Activated CD4-positive, alpha-beta T cell treated with anti-CD3 and anti-CD28 coated beads, Interleukin-2, amount 10 ng/mL, durations not matched to agents 24 days and 14 days (primary cell): ENCODE results near the gene DCTN5. TPM values are rescaled to one million over a fixed set of nuclear protein-coding genes. Genes with fewer than 3 reads are reported as not detected.

ENCODE experiments used
- DNase-seq: peaks from one replicate; pipeline ENCODE4 v3.0.0; 2022
- H3K27ac Mint-ChIP-seq: one replicate; pipeline ENCODE4 v1.8.0; 2022; ENCODE audit warnings: mild to moderate bottlenecking, mixed read lengths
- H3K27me3 Mint-ChIP-seq: one replicate; pipeline ENCODE4 v1.8.0; 2022; ENCODE audit warnings: mixed read lengths
- H3K36me3 Mint-ChIP-seq: one replicate; pipeline ENCODE4 v1.8.0; 2022; ENCODE audit warnings: low read depth, mild to moderate bottlenecking, mixed read lengths
- H3K4me1 Mint-ChIP-seq: one replicate; pipeline ENCODE4 v1.8.0; 2021; ENCODE audit warnings: mixed read lengths
- H3K4me3 Mint-ChIP-seq: one replicate; pipeline ENCODE4 v1.8.0; 2022; ENCODE audit warnings: mild to moderate bottlenecking, moderate library complexity, mixed read lengths
- H3K9me3 Mint-ChIP-seq: one replicate; pipeline ENCODE4 v1.8.0; 2021; ENCODE audit warnings: mixed read lengths
- intact Hi-C: fragments of 100-400 bp; cut with micrococcal nuclease; formaldehyde crosslinking; loops from one replicate; pipeline ENCODE4 v1.15.1; 2023
- total RNA-seq: library from RNA; stranded (reverse); gene quantifications from 2 replicates; pipeline ENCODE4 v1.2.3, GENCODE V29; 2022

DCTN5 gene
- total RNA-seq, 1 donor from 2014 or later: 98.3 TPM

GRCh38 chr16:23692190-23692837 is 51.0 kb downstream of the DCTN5 start:
- no peak for DNase-seq
- H3K27me3 Mint-ChIP-seq: no peaks in the 10 kb centered on the region
- peaks cover 36% of the 10 kb centered on the region for H3K36me3 Mint-ChIP-seq
- H3K9me3 Mint-ChIP-seq: no peaks in the 10 kb centered on the region
- H3K4me1 Mint-ChIP-seq: peaks cover 4% of the 10 kb centered on the region
- no peak overlapping the region for H3K27ac Mint-ChIP-seq
- no peak overlapping the region for H3K4me3 Mint-ChIP-seq
- intact Hi-C loops: no loop called here

- H3K4me3 Mint-ChIP-seq: no peak overlapping the region
- intact Hi-C loops: no loop called here
Measured at GRCh38 chr16:23694265-23694643, 53.0 kb downstream of the DCTN5 start.

GRCh38 chr16:23694644-23695373 is 53.5 kb downstream of the DCTN5 start:
- H3K27me3 Mint-ChIP-seq: no peaks in the 10 kb centered on the region
- peaks cover 12% of the 10 kb centered on the region for H3K36me3 Mint-ChIP-seq
- intact Hi-C loops: no loop called here
- H3K4me1 Mint-ChIP-seq: peaks cover 4% of the 10 kb centered on the region
- H3K4me3 Mint-ChIP-seq: peak overlapping the region; percentile 6
- no peaks in the 10 kb centered on the region for H3K9me3 Mint-ChIP-seq
- no peak for DNase-seq
- peak overlapping the region; percentile 16 for H3K27ac Mint-ChIP-seq

More at GRCh38 chr16:23694265-23694643, 53.0 kb downstream of the DCTN5 start:
- Mint-ChIP-seq H3K27ac (no peak overlapping the region), H3K4me1 (peaks cover 4% of the 10 kb centered on the region), H3K9me3 (no peaks in the 10 kb centered on the region), H3K27me3 (no peaks in the 10 kb centered on the region), H3K36me3 (peaks cover 18% of the 10 kb centered on the region)
- DNase-seq: no peak

GRCh38 chr16:23695756-23696155 is 54.5 kb downstream of the DCTN5 start:
- DNase-seq: no peak
- intact Hi-C loops: no loop called here
- Mint-ChIP-seq H3K27me3 (no peaks in the 10 kb centered on the region), H3K36me3 (peaks cover 7% of the 10 kb centered on the region), H3K4me3 (no peak overlapping the region), H3K27ac (no peak overlapping the region), H3K9me3 (no peaks in the 10 kb centered on the region), H3K4me1 (peaks cover 4% of the 10 kb centered on the region)

- Mint-ChIP-seq H3K27me3 (no peaks in the 10 kb centered on the region), H3K4me1 (peaks cover 4% of the 10 kb centered on the region), H3K4me3 (no peak overlapping the region), H3K27ac (no peak overlapping the region), H3K36me3 (no peaks in the 10 kb centered on the region), H3K9me3 (peaks cover 5% of the 10 kb centered on the region)
- DNase-seq: no peak
- intact Hi-C loops: no loop called here
Measured at GRCh38 chr16:23699100-23699499, 57.8 kb downstream of the DCTN5 start.

- intact Hi-C loops: no loop called here
- Mint-ChIP-seq H3K27ac (no peak overlapping the region), H3K36me3 (no peaks in the 10 kb centered on the region), H3K4me3 (no peak overlapping the region), H3K4me1 (no peaks in the 10 kb centered on the region), H3K9me3 (peaks cover 5% of the 10 kb centered on the region), H3K27me3 (peaks cover 2% of the 10 kb centered on the region)
- no peak for DNase-seq
Measured at GRCh38 chr16:23700093-23700492, 58.8 kb downstream of the DCTN5 start.

GRCh38 chr16:23700509-23700908 is 59.2 kb downstream of the DCTN5 start:
- Mint-ChIP-seq H3K4me1 (no peaks in the 10 kb centered on the region), H3K27ac (no peak overlapping the region), H3K36me3 (no peaks in the 10 kb centered on the region), H3K4me3 (no peak overlapping the region), H3K27me3 (peaks cover 2% of the 10 kb centered on the region), H3K9me3 (peaks cover 5% of the 10 kb centered on the region)
- DNase-seq: no peak
- intact Hi-C loops: no loop called here

GRCh38 chr16:23701045-23701444 is 59.8 kb downstream of the DCTN5 start:
- Mint-ChIP-seq H3K9me3 (peaks cover 5% of the 10 kb centered on the region), H3K27me3 (peaks cover 2% of the 10 kb centered on the region), H3K4me1 (no peaks in the 10 kb centered on the region), H3K27ac (no peak overlapping the region), H3K4me3 (no peak overlapping the region), H3K36me3 (no peaks in the 10 kb centered on the region)
- intact Hi-C loops: no loop called here
- DNase-seq: no peak

GRCh38 chr16:23702951-23703350 is 61.7 kb downstream of the DCTN5 start:
- intact Hi-C loops: no loop called here
- no peak overlapping the region for H3K27ac Mint-ChIP-seq
- peaks cover 5% of the 10 kb centered on the region for H3K9me3 Mint-ChIP-seq
- H3K36me3 Mint-ChIP-seq: no peaks in the 10 kb centered on the region
- no peak overlapping the region for H3K4me3 Mint-ChIP-seq
- H3K4me1 Mint-ChIP-seq: no peaks in the 10 kb centered on the region
- H3K27me3 Mint-ChIP-seq: peaks cover 2% of the 10 kb centered on the region
- no peak for DNase-seq

GRCh38 chr16:23704772-23705516 is 63.7 kb downstream of the DCTN5 start:
- Mint-ChIP-seq H3K36me3 (no peaks in the 10 kb centered on the region), H3K4me3 (no peak overlapping the region), H3K9me3 (peaks cover 9% of the 10 kb centered on the region), H3K27ac (no peak overlapping the region), H3K4me1 (no peaks in the 10 kb centered on the region), H3K27me3 (peaks cover 3% of the 10 kb centered on the region)
- DNase-seq: no peak
- intact Hi-C loops: no loop called here

GRCh38 chr16:23705517-23705902 is 64.2 kb downstream of the DCTN5 start:
- Mint-ChIP-seq H3K36me3 (no peaks in the 10 kb centered on the region), H3K27me3 (peaks cover 3% of the 10 kb centered on the region), H3K9me3 (peaks cover 14% of the 10 kb centered on the region), H3K27ac (no peak overlapping the region), H3K4me3 (no peak overlapping the region), H3K4me1 (no peaks in the 10 kb centered on the region)
- no peak for DNase-seq
- intact Hi-C loops: no loop called here

- Mint-ChIP-seq H3K4me3 (no peak overlapping the region), H3K27ac (no peak overlapping the region), H3K4me1 (no peaks in the 10 kb centered on the region), H3K27me3 (peaks cover 3% of the 10 kb centered on the region), H3K9me3 (peaks cover 14% of the 10 kb centered on the region), H3K36me3 (no peaks in the 10 kb centered on the region)
- no peak for DNase-seq
- intact Hi-C loops: no loop called here
Measured at GRCh38 chr16:23706439-23706838, 65.2 kb downstream of the DCTN5 start.

- Mint-ChIP-seq H3K27ac (no peak overlapping the region), H3K4me1 (no peaks in the 10 kb centered on the region), H3K9me3 (peaks cover 9% of the 10 kb centered on the region), H3K36me3 (no peaks in the 10 kb centered on the region), H3K27me3 (peaks cover 21% of the 10 kb centered on the region), H3K4me3 (no peak overlapping the region)
- intact Hi-C loops: no loop called here
- DNase-seq: no peak
Measured at GRCh38 chr16:23709536-23709935, 68.3 kb downstream of the DCTN5 start.

- Mint-ChIP-seq H3K4me3 (no peak overlapping the region), H3K4me1 (no peaks in the 10 kb centered on the region), H3K27me3 (peaks cover 24% of the 10 kb centered on the region), H3K27ac (no peak overlapping the region), H3K9me3 (peaks cover 9% of the 10 kb centered on the region), H3K36me3 (no peaks in the 10 kb centered on the region)
- DNase-seq: no peak
- intact Hi-C loops: no loop called here
Measured at GRCh38 chr16:23710008-23710407, 68.7 kb downstream of the DCTN5 start.
